Fibroblast of lung (primary cell): ENCODE data around the gene ZNF750. TPM values are rescaled to one million over a fixed set of nuclear protein-coding genes. Genes with fewer than 3 reads are reported as not detected.

Experiments
- DNase-seq, 2 donors: peaks; one replicate each; pipeline versions ENCODE4 v3.0.0 to v3.0.0-alpha.2; 2010; ENCODE audit warnings: low read depth in 2 of 2
- H2AFZ ChIP-seq: 2 replicates; pipeline ENCODE4 v1.5.1; 2012; ENCODE audit warnings: low read length, control low read depth, inconsistent platforms
- H3K27ac ChIP-seq: 2 replicates; pipeline ENCODE4 v1.5.1; 2011; ENCODE audit warnings: low read length, control low read depth; ENCODE audit not compliant: insufficient read depth
- H3K27me3 ChIP-seq: 2 replicates; pipeline ENCODE4 v1.5.1; 2011; ENCODE audit warnings: mild to moderate bottlenecking, low read length; ENCODE audit not compliant: control insufficient read depth, insufficient read depth
- H3K36me3 ChIP-seq: 2 replicates; pipeline ENCODE4 v1.5.1; 2011; ENCODE audit warnings: low read length; ENCODE audit not compliant: control insufficient read depth, insufficient read depth
- H3K4me1 ChIP-seq: 2 replicates; pipeline ENCODE4 v1.5.1; 2011; ENCODE audit warnings: low read length; ENCODE audit not compliant: control insufficient read depth, insufficient read depth; ENCODE audit errors: extremely low read depth
- H3K4me2 ChIP-seq: 2 replicates; pipeline ENCODE4 v1.5.1; 2011; ENCODE audit warnings: low read length, control low read depth; ENCODE audit not compliant: insufficient read depth; ENCODE audit errors: extremely low read depth
- H3K4me3 ChIP-seq, 4 experiments: fragments of 200-600 bp in 1 of 4; sonication (generic) in 1 of 4; replicated peaks in 1 of 4; 2 replicates each; pipeline ENCODE4 v1.5.1; 2011 to 2016; ENCODE audit warnings: low read length in 4 of 4, low read depth in 3 of 4, mild to moderate bottlenecking in 3 of 4, control low read depth in 2 of 4, inconsistent platforms in 1 of 4, mixed read lengths in 1 of 4; ENCODE audit not compliant: insufficient read depth in 1 of 4; ENCODE audit errors: control extremely low read depth in 1 of 4
- H3K79me2 ChIP-seq: 2 replicates; pipeline ENCODE4 v1.5.1; 2012; ENCODE audit warnings: mild to moderate bottlenecking, low read length, inconsistent platforms; ENCODE audit not compliant: control insufficient read depth, insufficient read depth
- H3K9ac ChIP-seq: 2 replicates; pipeline ENCODE4 v1.5.1; 2011; ENCODE audit warnings: mild to moderate bottlenecking, low read length, control low read depth; ENCODE audit not compliant: insufficient read depth
- H3K9me3 ChIP-seq: 2 replicates; pipeline ENCODE4 v1.5.1; 2012; ENCODE audit warnings: low read depth, low read length; ENCODE audit not compliant: control insufficient read depth, insufficient read depth
- H4K20me1 ChIP-seq: 2 replicates; pipeline ENCODE4 v1.5.1; 2011; ENCODE audit warnings: low read length; ENCODE audit not compliant: control insufficient read depth, insufficient read depth; ENCODE audit errors: extremely low read depth
- CTCF ChIP-seq, 2 donors: IDR thresholded peaks in 1 of 2; conservative IDR thresholded peaks in 1 of 2; 1 replicate in 1 of 2; 2 replicates in 1 of 2; pipeline ENCODE4 v1.5.1; 2011 to 2012; ENCODE audit warnings: low read length in 2 of 2, control low read depth in 1 of 2, inconsistent platforms in 1 of 2, low read depth in 1 of 2, mild to moderate bottlenecking in 1 of 2
- EZH2 ChIP-seq: IDR thresholded peaks from 2 replicates; pipeline ENCODE4 v1.5.1; 2012; ENCODE audit warnings: low read length, control low read depth, mild to moderate bottlenecking; ENCODE audit errors: missing control alignments
- polyA plus RNA-seq, 2 donors: library from polyadenylated mRNA; depleted of rRNA in 1 of 2; stranded (reverse) in 1 of 2; unstranded in 1 of 2; fragments of >200 nt; gene quantifications; 2 replicates each; pipeline ENCODE4 v1.2.1, GENCODE V29; 2011 to 2012; ENCODE audit warnings: missing spikeins in 1 of 2
- total RNA-seq: library from RNA; depleted of rRNA; stranded (reverse); fragments of >200 nt; gene quantifications from 2 replicates; pipeline ENCODE4 v1.2.1, GENCODE V29; 2014

Gene ZNF750
- total and polyA plus RNA-seq, 2 donors (not counting 1 experiment from before 2014, with no cell fraction given) = not detected

- H3K27me3 ChIP-seq = no peaks in the 10 kb centered on the region
- H3K9ac ChIP-seq = no peak overlapping the region
- H3K4me3 ChIP-seq = no peak overlapping the region
- peaks cover 3% of the 10 kb centered on the region for H3K4me1 ChIP-seq
- DNase-seq = no peak
- no peaks in the 10 kb centered on the region for H4K20me1 ChIP-seq
- H3K27ac ChIP-seq = no peak overlapping the region
- TF ChIP-seq EZH2 = no peak
- no peak for TF ChIP-seq CTCF (conservative IDR thresholded peaks at IDR 0.05 in 1 of 2, IDR thresholded peaks at IDR 0.05 in 1 of 2; ENCODE audit: low read depth in 1 of 2, low read length in 2 of 2)
- H3K79me2 ChIP-seq = no peaks in the 10 kb centered on the region
- H3K36me3 ChIP-seq = peaks cover 4% of the 10 kb centered on the region
- H3K4me2 ChIP-seq = no peak overlapping the region
- no peaks in the 10 kb centered on the region for H3K9me3 ChIP-seq
- H2AFZ ChIP-seq = no peak overlapping the region
These were observed 33.0 kb upstream of the ZNF750 start for GRCh38 chr17:82872591-82873520.

- Histone ChIP-seq H2AFZ (no peak overlapping the region), H3K27me3 (no peaks in the 10 kb centered on the region), H3K4me2 (no peak overlapping the region), H3K36me3 (peaks cover 4% of the 10 kb centered on the region), H3K9me3 (no peaks in the 10 kb centered on the region), H3K4me1 (peaks cover 6% of the 10 kb centered on the region), H3K79me2 (no peaks in the 10 kb centered on the region), H3K9ac (no peak overlapping the region), H3K4me3 (no peak overlapping the region), H3K27ac (no peak overlapping the region), H4K20me1 (no peaks in the 10 kb centered on the region)
- no peak for DNase-seq
- TF ChIP-seq EZH2 = no peak
- no peak for TF ChIP-seq CTCF (conservative IDR thresholded peaks at IDR 0.05 in 1 of 2, IDR thresholded peaks at IDR 0.05 in 1 of 2; ENCODE audit: low read depth in 1 of 2, low read length in 2 of 2)
These were observed 32.1 kb upstream of the ZNF750 start for GRCh38 chr17:82871776-82872561.
